Spleen (tissue), 7 donors: ENCODE data around the gene SDC3.

Experiments
- CTCF ChIP-seq, 11 experiments: fragments of 200-600 bp in 7 of 11; fragments of 450-650 bp in 4 of 11; sonication (generic) in 4 of 11; IDR thresholded peaks in 8 of 11; conservative IDR thresholded peaks in 3 of 11; 1 replicate in 7 of 11; 2 replicates in 4 of 11; pipeline versions ENCODE4 v1.4.0 to v1.8.0; 2016 to 2021; ENCODE audit warnings: antibody characterized with exemption in 11 of 11, inconsistent platforms in 4 of 11, mild to moderate bottlenecking in 1 of 11
- POLR2A ChIP-seq, 3 donors: fragments of 450-650 bp; IDR thresholded peaks; one replicate each; pipeline ENCODE4 v1.5.1; 2017; ENCODE audit warnings: antibody characterized with exemption in 3 of 3, mild to moderate bottlenecking in 1 of 3
- POLR2AphosphoS5 ChIP-seq, 3 donors: sonication (generic); formaldehyde crosslinking; IDR thresholded peaks; one replicate each; pipeline ENCODE4 v1.5.1; 2017; ENCODE audit warnings: antibody characterized with exemption in 3 of 3
- donor health status: DM: no; HTN: no; CAD: no; lungs with moderate emphysema.
- donor health status: DM: no; HTN: no; CAD: no.
- donor health status: DM: no; HTN: no; CAD: no.

- TF ChIP-seq CTCF (IDR thresholded peaks at IDR 0.05 in 8 of 11, conservative IDR thresholded peaks at IDR 0.05 in 3 of 11) (no peak), POLR2AphosphoS5 (IDR thresholded peaks at IDR 0.05) (no peak), POLR2A (IDR thresholded peaks at IDR 0.05) (no peak)
Observed at GRCh38 chr1:30894508-30894973, 14.0 kb downstream of the SDC3 start.
